ENCODE measurements around the gene ZNF562.

- TF ChIP-seq CTCF (conservative IDR thresholded peaks at IDR 0.05; ENCODE audit: low read depth, low read length) (no peak), RAD21 (IDR thresholded peaks at IDR 0.05; ENCODE audit: low read length) (no peak)
These were observed 34.4 kb upstream of the ZNF562 start for GRCh38 chr19:9709305-9709704.
